ENCODE measurements around the gene NDFIP1.

NDFIP1 gene

DNA sequence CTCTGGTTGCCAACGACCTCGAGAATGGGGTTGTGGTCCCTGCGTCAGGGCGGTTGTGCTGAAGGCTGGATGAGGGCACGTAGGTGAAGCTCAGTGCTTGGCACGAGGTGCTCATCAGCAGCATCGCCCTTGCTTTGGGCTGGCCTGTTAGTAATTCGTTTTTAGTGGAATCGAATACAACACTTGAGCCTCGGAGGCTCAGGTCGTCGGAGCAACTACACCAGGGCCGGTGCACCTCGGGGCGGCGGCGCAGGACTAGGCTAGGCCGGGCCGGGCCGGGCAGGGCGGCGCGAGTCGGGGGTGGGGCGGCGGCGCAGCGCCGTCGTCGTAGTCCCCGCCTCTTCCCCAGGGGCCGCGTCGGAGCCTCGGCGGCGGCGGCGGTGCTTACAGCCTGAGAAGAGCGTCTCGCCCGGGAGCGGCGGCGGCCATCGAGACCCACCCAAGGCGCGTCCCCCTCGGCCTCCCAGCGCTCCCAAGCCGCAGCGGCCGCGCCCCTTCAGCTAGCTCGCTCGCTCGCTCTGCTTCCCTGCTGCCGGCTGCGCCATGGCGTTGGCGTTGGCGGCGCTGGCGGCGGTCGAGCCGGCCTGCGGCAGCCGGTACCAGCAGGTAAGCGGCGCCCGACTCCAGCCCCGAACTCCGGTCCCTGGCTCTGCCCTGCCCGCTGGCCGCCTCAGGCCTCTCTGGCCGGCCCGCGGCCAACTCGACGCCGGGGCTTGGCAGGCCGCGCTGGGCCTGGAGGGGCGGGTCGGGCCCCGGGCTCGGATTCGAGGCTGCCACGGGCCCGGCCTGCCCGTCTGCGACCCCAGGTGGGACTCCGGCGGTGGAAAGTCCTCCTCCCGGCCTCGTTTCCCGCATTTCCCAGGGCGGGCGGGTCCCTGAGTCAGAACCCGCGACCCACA lies at the start of gene NDFIP1:
NDFIP1 (plus strand) TSS at position 348 of the 899 bp plus-strand sequence; CDS start at position 544, 196 bp downstream.
- Histone ChIP-seq H3K4me3 (peak within 1 kb of the TSS; percentile 63 to 96 (median 85)), H3K27ac (peak within 1 kb of the TSS; percentile 87 to 99 (median 98))

DNA sequence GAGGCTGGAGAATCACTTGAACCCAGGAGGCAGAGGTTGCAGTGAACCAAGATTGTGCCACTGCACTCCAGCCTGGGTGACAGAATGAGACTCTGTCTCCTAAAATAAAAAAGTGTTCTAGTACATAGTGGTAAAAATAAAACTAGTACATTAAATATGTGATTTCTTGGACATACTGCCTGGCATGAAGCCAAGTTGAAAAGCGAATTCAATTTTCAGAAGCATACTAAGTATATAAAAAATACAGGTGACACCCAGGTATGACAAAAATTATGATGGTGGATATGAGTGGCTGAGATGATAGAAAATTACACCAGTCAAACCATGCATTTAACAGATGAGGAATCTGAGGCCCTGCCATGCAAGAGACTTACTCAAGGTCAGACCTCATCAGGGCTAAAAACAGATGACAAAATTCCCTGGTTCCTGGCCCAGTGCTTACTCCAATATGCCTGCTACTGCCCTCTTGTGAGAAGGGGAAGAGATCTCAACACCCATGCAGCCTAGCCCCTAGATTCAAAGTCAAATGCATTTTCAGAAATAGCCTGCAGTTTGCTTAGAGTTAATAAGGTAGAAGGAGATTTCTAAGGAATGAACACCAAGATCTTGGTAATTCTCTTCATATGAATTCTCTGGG lies 49.2 kb upstream of the NDFIP1 start:
- H3K4me3 ChIP-seq: no peak overlapping the region
- H3K27ac ChIP-seq: no peak overlapping the region

DNA sequence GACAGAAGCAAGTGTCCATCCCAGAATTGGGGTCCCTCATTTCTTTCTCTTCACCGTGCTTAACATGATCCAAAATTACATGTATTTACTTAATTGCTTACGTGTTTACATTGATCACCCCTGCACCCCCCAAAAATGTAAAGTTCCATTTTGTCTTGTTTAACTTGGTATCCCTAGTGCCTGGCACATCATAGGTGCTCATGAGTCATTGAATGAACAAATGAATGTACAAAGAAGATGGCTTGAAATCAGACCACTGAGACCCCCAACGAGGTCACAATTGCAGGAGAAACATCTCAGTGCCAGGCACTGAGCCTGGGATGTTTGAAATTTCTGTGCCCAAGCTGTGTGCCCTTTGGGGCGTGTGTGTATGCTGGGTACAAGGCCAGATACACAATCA lies 45.2 kb upstream of the NDFIP1 start:
- peak overlapping the region in 3 of 21 experiments; percentile 6 to 54 (median 37) for H3K27ac ChIP-seq
- no peak overlapping the region for H3K4me3 ChIP-seq

DNA sequence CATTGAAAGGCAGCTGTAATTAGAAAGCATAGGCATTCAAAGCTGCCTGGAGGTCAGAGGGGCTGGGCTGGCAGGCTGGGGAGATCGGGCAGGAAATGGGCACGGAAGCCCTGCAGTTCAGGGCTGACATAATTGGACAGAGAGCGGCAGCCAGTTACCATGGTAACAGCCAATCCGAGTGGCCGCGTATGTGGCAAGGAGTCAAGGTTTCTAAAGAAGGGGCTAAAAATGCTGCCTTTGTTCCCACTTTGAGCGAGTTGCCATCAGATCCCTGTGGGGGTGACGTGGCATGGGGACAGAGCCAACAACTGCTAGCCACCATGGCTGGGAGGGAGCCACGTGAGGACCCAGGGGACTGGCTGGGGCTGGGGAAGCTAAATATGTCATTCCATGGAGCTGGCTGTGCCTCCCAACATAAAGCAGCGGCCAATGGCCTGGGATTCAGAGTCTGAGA lies 44.7 kb upstream of the NDFIP1 start:
- no peak overlapping the region for H3K4me3 ChIP-seq
- H3K27ac ChIP-seq: peak overlapping the region in 5 of 21 experiments; percentile 6 to 65 (median 37)

DNA sequence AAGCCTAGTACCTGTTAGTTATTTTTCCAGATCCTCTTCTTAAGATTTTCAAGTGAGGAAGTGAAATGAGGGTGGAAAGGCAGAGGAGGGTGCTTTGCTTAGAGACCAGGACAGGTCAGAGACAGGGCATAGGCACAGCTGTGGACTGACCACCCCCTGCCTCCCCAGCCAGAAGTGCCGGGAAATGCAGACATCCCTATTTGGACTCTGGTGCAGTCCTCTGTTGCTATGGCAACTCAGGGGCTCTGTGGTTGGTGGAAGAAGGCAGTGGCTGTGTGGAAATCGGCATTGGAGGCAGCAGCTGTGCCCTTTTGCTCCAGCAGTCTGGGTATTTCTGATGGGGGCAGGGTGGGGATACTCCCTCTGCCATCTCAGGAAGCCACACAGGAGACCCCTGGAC lies 43.3 kb upstream of the NDFIP1 start:
- no peak overlapping the region for H3K4me3 ChIP-seq
- H3K27ac ChIP-seq: no peak overlapping the region

GRCh38 chr5:142069606-142070399 lies 38.8 kb upstream of the NDFIP1 start:
- Histone ChIP-seq H3K27ac (no peak overlapping the region), H3K4me3 (no peak overlapping the region)

DNA sequence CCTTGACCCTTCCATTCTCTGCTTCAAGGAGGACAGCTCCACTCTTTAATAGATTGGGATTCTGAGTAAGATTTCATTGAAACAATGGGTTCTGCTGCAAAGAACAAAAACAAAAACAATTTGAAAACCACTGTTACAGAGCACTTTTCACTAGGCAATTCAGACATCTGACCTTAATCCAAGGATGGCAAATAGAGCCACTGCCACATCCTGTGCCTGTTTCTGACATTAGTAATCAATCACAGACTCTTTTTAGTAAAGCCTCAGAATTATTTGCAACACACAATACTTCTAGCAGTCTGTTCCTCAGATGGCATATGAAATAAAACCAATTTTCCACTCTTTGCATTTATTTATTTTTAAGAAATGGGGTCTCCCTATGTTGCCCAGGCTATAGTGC lies 37.8 kb upstream of the NDFIP1 start:
- Histone ChIP-seq H3K4me3 (no peak overlapping the region), H3K27ac (no peak overlapping the region)

- H3K4me3 ChIP-seq: no peak overlapping the region
- H3K27ac ChIP-seq: no peak overlapping the region
These were observed 36.1 kb upstream of the NDFIP1 start for GRCh38 chr5:142072488-142072887.

GRCh38 chr5:142073362-142073988 lies 35.1 kb upstream of the NDFIP1 start:
- H3K4me3 ChIP-seq: no peak overlapping the region
- no peak overlapping the region for H3K27ac ChIP-seq

- no peak overlapping the region for H3K4me3 ChIP-seq
- no peak overlapping the region for H3K27ac ChIP-seq
These were observed 34.6 kb upstream of the NDFIP1 start for GRCh38 chr5:142074006-142074405.

DNA sequence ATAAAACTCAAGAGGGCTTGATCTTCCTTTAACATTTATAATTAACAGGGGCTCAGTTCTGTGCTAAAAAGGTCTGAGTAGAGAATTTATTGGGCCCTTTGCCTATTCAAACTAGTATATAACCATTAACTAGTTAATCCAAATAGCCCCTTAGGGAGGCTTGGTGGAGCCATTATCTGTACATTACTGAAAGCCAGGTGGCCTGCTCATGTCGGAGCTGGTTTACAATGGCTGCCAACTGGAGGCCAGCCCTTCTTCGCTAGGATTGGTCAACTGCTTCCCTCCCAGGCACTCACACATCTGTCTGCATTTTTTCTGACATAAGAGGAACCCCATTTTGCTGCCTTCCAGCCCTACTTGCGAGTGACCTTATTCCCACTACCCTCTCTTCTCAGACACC lies 30.4 kb upstream of the NDFIP1 start:
- Histone ChIP-seq H3K27ac (no peak overlapping the region), H3K4me3 (no peak overlapping the region)

GRCh38 chr5:142078706-142079105 lies 29.9 kb upstream of the NDFIP1 start:
- Histone ChIP-seq H3K4me3 (no peak overlapping the region), H3K27ac (no peak overlapping the region)

DNA sequence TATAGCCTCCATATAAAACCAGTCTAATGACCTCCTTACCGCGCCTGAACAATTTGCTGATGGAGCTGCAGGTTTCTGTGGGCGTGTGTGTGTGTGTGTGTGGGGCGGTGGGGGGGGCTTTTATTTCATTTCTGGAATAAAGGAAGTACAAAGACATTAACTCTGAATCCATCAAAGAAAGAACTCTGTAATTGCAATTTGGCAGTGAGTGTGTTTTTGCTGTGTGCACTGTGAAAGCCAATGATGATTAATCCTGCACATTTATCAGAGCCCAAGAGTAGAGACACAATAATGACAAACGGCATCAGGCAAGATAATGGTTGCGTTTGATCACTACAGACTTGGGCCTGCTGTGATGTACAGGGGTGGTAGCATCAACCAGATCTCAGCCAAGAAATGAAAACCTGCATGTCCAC lies 29.3 kb upstream of the NDFIP1 start:
- no peak overlapping the region for H3K4me3 ChIP-seq
- H3K27ac ChIP-seq: no peak overlapping the region

DNA sequence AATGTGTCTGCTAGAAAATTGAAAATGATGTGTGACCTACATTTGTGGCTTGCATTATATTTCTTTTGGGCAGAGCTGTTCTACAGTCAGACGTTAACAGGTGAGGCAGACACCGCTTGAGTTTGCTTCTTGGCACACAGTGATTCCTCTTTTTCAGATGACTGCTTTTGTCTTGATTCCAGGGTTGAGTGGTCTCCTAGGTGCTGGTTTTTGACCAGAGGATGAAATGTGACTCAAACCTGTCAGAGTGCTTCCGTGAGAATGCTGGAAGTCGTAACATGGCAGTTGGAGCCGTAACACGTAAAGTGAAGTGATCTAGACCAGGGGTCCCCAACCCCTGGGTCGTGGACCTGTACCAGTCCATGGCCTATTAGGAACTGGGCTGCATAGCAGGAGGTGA lies 28.3 kb upstream of the NDFIP1 start:
- Histone ChIP-seq H3K27ac (no peak overlapping the region), H3K4me3 (no peak overlapping the region)

- no peak overlapping the region for H3K4me3 ChIP-seq
- H3K27ac ChIP-seq: no peak overlapping the region
These were observed 26.3 kb upstream of the NDFIP1 start for GRCh38 chr5:142082182-142082781.

GRCh38 chr5:142086229-142086628 lies 22.4 kb upstream of the NDFIP1 start:
- Histone ChIP-seq H3K4me3 (no peak overlapping the region), H3K27ac (no peak overlapping the region)

DNA sequence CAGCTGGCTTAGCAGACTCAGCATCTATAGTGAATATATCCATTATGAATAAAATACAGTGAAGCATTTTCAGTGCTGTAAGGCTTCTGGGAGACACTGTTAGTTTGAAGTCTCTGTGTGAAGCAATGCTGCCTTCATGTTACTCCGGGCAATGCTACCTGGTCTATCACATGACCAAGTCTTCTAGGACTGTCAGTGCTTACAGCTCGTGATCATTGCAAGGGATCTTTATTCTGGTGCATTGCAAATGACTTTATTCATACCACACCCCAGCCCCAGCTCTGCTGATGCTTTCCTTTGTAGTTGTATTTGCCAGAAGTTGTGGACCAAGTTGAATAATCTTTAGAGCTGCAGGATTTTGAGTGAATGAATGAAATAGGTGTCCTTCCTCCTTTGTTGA lies 21.9 kb upstream of the NDFIP1 start:
- no peak overlapping the region for H3K27ac ChIP-seq
- H3K4me3 ChIP-seq: no peak overlapping the region

DNA sequence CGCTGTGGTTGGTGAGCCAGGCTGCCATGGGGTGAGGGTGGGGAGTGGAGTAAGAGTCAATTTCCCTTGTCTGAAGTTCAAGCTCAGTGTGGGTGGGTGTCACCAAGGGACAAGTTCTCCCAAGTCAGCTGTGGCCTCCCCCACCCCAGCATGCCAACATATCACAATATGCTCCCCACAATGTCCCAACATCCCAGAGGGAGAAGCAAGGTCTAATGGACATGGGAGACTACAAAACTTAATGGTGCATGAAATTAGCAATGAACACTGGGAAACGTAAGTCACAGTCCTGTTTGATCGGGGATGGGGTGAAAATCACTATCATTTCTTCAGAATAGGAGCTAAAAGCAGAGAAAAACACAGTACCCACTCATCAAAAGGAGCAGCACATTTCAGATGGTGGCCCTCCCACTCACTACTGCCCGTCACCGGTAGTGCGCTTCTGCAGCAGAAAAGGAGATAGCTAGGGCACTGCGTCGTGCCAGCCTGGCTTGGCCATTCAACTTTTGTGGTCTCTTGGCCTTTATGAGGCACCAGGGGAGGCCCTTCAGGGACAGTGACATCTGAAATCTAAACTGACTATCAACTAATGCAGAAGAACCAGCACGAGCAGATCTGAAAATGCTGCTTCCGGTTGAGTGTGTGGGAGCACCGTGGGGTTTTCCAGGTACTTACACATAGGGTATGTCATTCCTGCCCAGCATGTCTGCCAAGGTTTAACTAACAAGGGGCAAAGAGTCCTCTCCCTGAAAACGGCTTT lies 20.5 kb upstream of the NDFIP1 start:
- H3K4me3 ChIP-seq: no peak overlapping the region
- H3K27ac ChIP-seq: peak overlapping the region in 3 of 21 experiments; percentile 8 to 39 (median 33)
